H1 (cell line): Measurements from ENCODE around the gene NOS1AP. TPM values are rescaled to one million over a fixed set of nuclear protein-coding genes. Genes with fewer than 3 reads are reported as not detected.

Experiments used
- CTCF ChIA-PET: fragments of 300-600 bp; sonication (Branson Sonifier 250); formaldehyde crosslinking; loops from one replicate; lab custom pipeline; 2021; ENCODE audit not compliant: partially characterized antibody; lab: Charles Lee
- POLR2A ChIA-PET: fragments of 300-600 bp; sonication (Branson Sonifier 250); formaldehyde crosslinking; loops from one replicate; lab custom pipeline; 2021; ENCODE audit warnings: inconsistent platforms; ENCODE audit not compliant: partially characterized antibody; lab: Charles Lee
- DNase-seq, 2 experiments: peaks; one replicate each; pipeline versions ENCODE4 v3.0.0 to v3.0.0-alpha.2; 2010 to 2022; ENCODE audit warnings: low spot score in 2 of 2, low read depth in 1 of 2, mixed read lengths in 1 of 2
- FAIRE-seq: peaks from 2 replicates; lab custom pipeline; 2011; peaks lifted over from hg19 to GRCh38; lab: Jason Lieb, UNC
- H2AFZ ChIP-seq: 2 replicates; pipeline ENCODE4 v1.8.1; 2012; ENCODE audit warnings: low read length, inconsistent platforms
- H2AK5ac ChIP-seq: 2 replicates; pipeline ENCODE4 v1.6.1; 2013; ENCODE audit warnings: low read depth, low read length
- H2BK120ac ChIP-seq: replicated peaks from 2 replicates; pipeline ENCODE3; 2013; ENCODE audit warnings: low read depth, low read length, inconsistent platforms
- H2BK12ac ChIP-seq: 2 replicates; pipeline ENCODE4 v1.6.1; 2013; ENCODE audit warnings: low read depth, low read length
- H2BK15ac ChIP-seq: 2 replicates; pipeline ENCODE4 v1.6.1; 2013; ENCODE audit warnings: low read length
- H2BK20ac ChIP-seq: 2 replicates; pipeline ENCODE4 v1.6.1; 2013; ENCODE audit warnings: low read length
- H2BK5ac ChIP-seq: 2 replicates; pipeline ENCODE4 v1.6.1; 2013; ENCODE audit warnings: low read depth, low read length
- H3K14ac ChIP-seq: 2 replicates; pipeline ENCODE4 v1.6.1; 2013; ENCODE audit warnings: inconsistent platforms; ENCODE audit not compliant: insufficient read length
- H3K18ac ChIP-seq: 2 replicates; pipeline ENCODE4 v1.6.1; 2013; ENCODE audit warnings: low read length; ENCODE audit errors: extremely low read depth
- H3K23ac ChIP-seq: 2 replicates; pipeline ENCODE4 v1.6.1; 2013; ENCODE audit warnings: inconsistent platforms; ENCODE audit not compliant: insufficient read length
- H3K23me2 ChIP-seq: 2 replicates; pipeline ENCODE4 v1.6.1; 2013; ENCODE audit warnings: low read depth, low read length
- H3K27ac ChIP-seq: 2 replicates; pipeline ENCODE4 v1.6.1; 2011; ENCODE audit warnings: low read depth, low read length, inconsistent platforms
- H3K27me3 ChIP-seq, 4 experiments: replicated peaks in 1 of 4; 1 replicate in 1 of 4; 2 replicates in 3 of 4; pipeline versions ENCODE4 v1.6.1 to v1.8.1; 2011 to 2013; ENCODE audit warnings: low read length in 3 of 4, mild to moderate bottlenecking in 3 of 4, inconsistent platforms in 2 of 4, mixed read lengths in 2 of 4, moderate library complexity in 1 of 4; ENCODE audit not compliant: control insufficient read depth in 3 of 4, insufficient read depth in 3 of 4; ENCODE audit errors: extremely low read depth in 1 of 4
- H3K36me3 ChIP-seq, 4 experiments: 2 replicates each; pipeline versions ENCODE4 v1.6.1 to v1.8.1; 2011 to 2013; ENCODE audit warnings: mild to moderate bottlenecking in 4 of 4, low read length in 3 of 4, moderate library complexity in 2 of 4, control low read depth in 1 of 4, inconsistent platforms in 1 of 4; ENCODE audit not compliant: insufficient read depth in 4 of 4, control insufficient read depth in 2 of 4
- H3K4ac ChIP-seq: replicated peaks from 2 replicates; pipeline ENCODE3; 2013; ENCODE audit warnings: low read length, low read depth, mixed read lengths, inconsistent platforms; ENCODE audit not compliant: insufficient read length
- H3K4me1 ChIP-seq, 4 experiments: replicated peaks in 1 of 4; 1 replicate in 1 of 4; 2 replicates in 3 of 4; pipeline versions ENCODE4 v1.6.1 to v1.8.1; 2011 to 2013; ENCODE audit warnings: low read length in 3 of 4, inconsistent platforms in 2 of 4, mixed read lengths in 1 of 4; ENCODE audit not compliant: insufficient read depth in 4 of 4, control insufficient read depth in 3 of 4
- H3K4me2 ChIP-seq, 2 experiments: 2 replicates each; pipeline versions ENCODE4 v1.6.1 to v1.8.1; 2011 to 2013; ENCODE audit warnings: low read depth in 2 of 2, low read length in 2 of 2, control low read depth in 1 of 2, inconsistent platforms in 1 of 2, mild to moderate bottlenecking in 1 of 2; ENCODE audit not compliant: insufficient read depth in 1 of 2
- H3K4me3 ChIP-seq, 4 experiments: fragments of 200-600, 300-600 bp in 1 of 4; sonication (generic), shearing (Covaris generic), sonication (Bioruptor Twin) in 1 of 4; 2 replicates each; pipeline versions ENCODE4 v1.5.1 to v1.8.1; 2011 to 2016; ENCODE audit warnings: low read length in 4 of 4, low read depth in 3 of 4, control low read depth in 2 of 4, inconsistent platforms in 2 of 4, mild to moderate bottlenecking in 2 of 4, mixed read lengths in 1 of 4, moderate library complexity in 1 of 4; ENCODE audit not compliant: insufficient read depth in 2 of 4; ENCODE audit errors: extremely low read depth in 1 of 4
- H3K56ac ChIP-seq: replicated peaks from 2 replicates; pipeline ENCODE3; 2013; ENCODE audit warnings: low read depth, mild to moderate bottlenecking, mixed read lengths, low read length, inconsistent platforms; ENCODE audit not compliant: insufficient read length
- H3K79me1 ChIP-seq: 2 replicates; pipeline ENCODE4 v1.6.1; 2013; ENCODE audit warnings: low read depth, low read length, control low read depth
- H3K79me2 ChIP-seq, 2 experiments: 2 replicates each; pipeline versions ENCODE4 v1.6.1 to v1.8.1; 2012 to 2013; ENCODE audit warnings: low read length in 2 of 2, mild to moderate bottlenecking in 2 of 2, inconsistent platforms in 1 of 2; ENCODE audit not compliant: insufficient read depth in 2 of 2, control insufficient read depth in 1 of 2
- H3K9ac ChIP-seq, 4 experiments: replicated peaks in 1 of 4; 1 replicate in 1 of 4; 2 replicates in 3 of 4; pipeline versions ENCODE4 v1.6.1 to v1.8.1; 2011 to 2013; ENCODE audit warnings: low read depth in 3 of 4, low read length in 3 of 4, control low read depth in 2 of 4, mild to moderate bottlenecking in 2 of 4, moderate library complexity in 2 of 4, inconsistent platforms in 1 of 4; ENCODE audit errors: extremely low read depth in 1 of 4
- H3K9me3 ChIP-seq, 2 experiments: 2 replicates each; pipeline versions ENCODE4 v1.6.1 to v1.8.1; 2012 to 2013; ENCODE audit warnings: mild to moderate bottlenecking in 2 of 2, moderate library complexity in 2 of 2, control low read depth in 1 of 2, inconsistent platforms in 1 of 2, low read depth in 1 of 2, low read length in 1 of 2, mixed read lengths in 1 of 2; ENCODE audit not compliant: insufficient read depth in 2 of 2
- H4K20me1 ChIP-seq, 2 experiments: replicated peaks in 1 of 2; 2 replicates each; pipeline versions ENCODE3 to v1.8.1; 2011 to 2013; ENCODE audit warnings: inconsistent platforms in 2 of 2, low read length in 2 of 2, mild to moderate bottlenecking in 1 of 2; ENCODE audit not compliant: insufficient read depth in 2 of 2, control insufficient read depth in 1 of 2
- H4K5ac ChIP-seq: 2 replicates; pipeline ENCODE4 v1.6.1; 2013; ENCODE audit warnings: low read length, low read depth, mixed read lengths, inconsistent platforms; ENCODE audit not compliant: insufficient read length
- H4K8ac ChIP-seq: 2 replicates; pipeline ENCODE4 v1.8.0; 2013; ENCODE audit warnings: mild to moderate bottlenecking, moderate library complexity, low read length, inconsistent platforms; ENCODE audit not compliant: insufficient read depth; ENCODE audit errors: extremely low read depth
- H4K91ac ChIP-seq: replicated peaks from 2 replicates; pipeline ENCODE3; 2013; ENCODE audit warnings: low read length, mixed read lengths, inconsistent platforms; ENCODE audit not compliant: insufficient read length
- BACH1 ChIP-seq: IDR thresholded peaks from 2 replicates; pipeline ENCODE4 v1.6.1; 2012; ENCODE audit warnings: low read length, improper control_type of control experiment
- CBX5 ChIP-seq: fragments of 300-800, 300-1000 bp; sonication (generic); IDR thresholded peaks from 2 replicates; pipeline ENCODE4 v1.7.1; 2016; ENCODE audit warnings: antibody characterized with exemption, low read length, low read depth
- CBX8 ChIP-seq: fragments of 300-800, 300-1000 bp; sonication (generic); IDR thresholded peaks from 2 replicates; pipeline ENCODE4 v1.7.1; 2016; ENCODE audit warnings: low read depth, low read length, borderline replicate concordance
- E2F6 ChIP-seq: IDR thresholded peaks from 2 replicates; pipeline ENCODE4 v1.6.1; 2012; ENCODE audit warnings: inconsistent platforms
- JUN ChIP-seq: IDR thresholded peaks from 2 replicates; pipeline ENCODE4 v1.6.1; 2011; ENCODE audit warnings: low read depth, mild to moderate bottlenecking, improper control_type of control experiment, low read length
- KDM5A ChIP-seq: fragments of 200-600 bp; IDR thresholded peaks from 2 replicates; pipeline ENCODE4 v1.7.1; 2012; ENCODE audit warnings: mild to moderate bottlenecking, low read length, inconsistent platforms, mixed read lengths
- MAFK ChIP-seq: IDR thresholded peaks from 2 replicates; pipeline ENCODE4 v1.6.1; 2012; ENCODE audit warnings: low read depth, mild to moderate bottlenecking, improper control_type of control experiment, low read length
- NANOG ChIP-seq: IDR thresholded peaks from 2 replicates; pipeline ENCODE4 v1.6.1; 2011; ENCODE audit warnings: low read length, low read depth, mild to moderate bottlenecking, inconsistent platforms; ENCODE audit not compliant: insufficient read depth, poor library complexity, severe bottlenecking
- POU5F1 ChIP-seq: IDR thresholded peaks from 2 replicates; pipeline ENCODE4 v1.6.1; 2011; ENCODE audit warnings: low read depth, mild to moderate bottlenecking, low read length, moderate library complexity
- RNF2 ChIP-seq: fragments of 200-900, 300-1000 bp; sonication (generic); IDR thresholded peaks from 2 replicates; pipeline ENCODE4 v1.7.1; 2016; ENCODE audit warnings: borderline replicate concordance, low read depth, mild to moderate bottlenecking, antibody characterized with exemption, low read length; ENCODE audit not compliant: poor library complexity, severe bottlenecking; ENCODE audit errors: missing control alignments
- SIX5 ChIP-seq: IDR thresholded peaks from 2 replicates; pipeline ENCODE4 v1.6.1; 2011; ENCODE audit warnings: mild to moderate bottlenecking, low read depth, low read length
- SP2 ChIP-seq: IDR thresholded peaks from 2 replicates; pipeline ENCODE4 v1.6.1; 2012; ENCODE audit warnings: mild to moderate bottlenecking, low read length, inconsistent platforms
- YY1 ChIP-seq: IDR thresholded peaks from 2 replicates; pipeline ENCODE4 v1.6.1; 2011; ENCODE audit warnings: low read depth, mild to moderate bottlenecking, low read length
- ZNF274 ChIP-seq: IDR thresholded peaks from 2 replicates; pipeline ENCODE4 v1.7.0; 2012; ENCODE audit warnings: low read length, borderline replicate concordance; ENCODE audit errors: extremely low read depth
- polyA plus RNA-seq, 7 experiments: library from polyadenylated mRNA; depleted of rRNA in 3 of 7; stranded (reverse) in 5 of 7; unstranded in 2 of 7; fragments of >200 nt in 5 of 7; fragments of 200-250 nt in 2 of 7; gene quantifications; 1 replicate in 5 of 7; 2 replicates in 1 of 7; 4 replicates in 1 of 7; pipeline versions ENCODE4 v1.2.1 to v1.2.3, GENCODE V29; 2011 to 2013; ENCODE audit warnings: missing spikeins in 2 of 7, mixed read lengths in 2 of 7
- total RNA-seq: library from RNA; stranded (reverse); fragmentation: NEBNext Ultra II Directional; extraction: Animal tissue kit (Norgen Biotek cat#: 25700); gene quantifications from 2 replicates; pipeline ENCODE4 v1.2.1, GENCODE V29; 2021
- TF ChIP-seq, protein P1 (sequence below): IDR thresholded peaks from 2 replicates; pipeline ENCODE4 v1.6.1; 2012; ENCODE audit warnings: inconsistent platforms

The NOS1AP gene
- total and polyA plus RNA-seq, 2 of the 8 experiments (the other 6 are each of a cell fraction or from before 2014, with no cell fraction given) = 2.4 to 12.1 TPM

GRCh38 chr1:162299018-162299417, 229.5 kb downstream of the NOS1AP start:
- ChIA-PET POLR2A (interaction anchor here (0.9 to 1.4 kb wide), 2 partner anchors 10 to 121 kb away, joined by 3 to 4 read pairs; no protein-coding TSS in a partner anchor), CTCF (interaction anchor here (1.0 to 1.4 kb wide), 2 partner anchors 92 to 148 kb away, joined by 3 read pairs; no protein-coding TSS in a partner anchor)
- H3K18ac ChIP-seq = no peak overlapping the region
- no peak overlapping the region for H3K4ac ChIP-seq
- no peak overlapping the region for H2BK5ac ChIP-seq
- no peak overlapping the region for H3K27ac ChIP-seq
- peaks cover 0 to 9% (median 6%) of the 10 kb centered on the region in 4 experiments; a peak in 5 of 7 replicates for H3K4me1 ChIP-seq
- H3K79me1 ChIP-seq = no peaks in the 10 kb centered on the region
- no peak overlapping the region for H4K8ac ChIP-seq
- no peaks in the 10 kb centered on the region for H3K9me3 ChIP-seq
- H2AK5ac ChIP-seq = no peak overlapping the region
- no peak overlapping the region for H2AFZ ChIP-seq
- H3K14ac ChIP-seq = no peak overlapping the region
- H4K20me1 ChIP-seq = peaks cover 0 to 1% of the 10 kb centered on the region in 2 experiments
- no peak overlapping the region for H2BK12ac ChIP-seq
- DNase-seq (no peak), FAIRE-seq (no peak)
- no peak overlapping the region for H3K23ac ChIP-seq
- H3K23me2 ChIP-seq = no peaks in the 10 kb centered on the region
- H4K5ac ChIP-seq = no peak overlapping the region
- H4K91ac ChIP-seq = no peak overlapping the region
- H3K4me2 ChIP-seq = no peak overlapping the region
- H3K27me3 ChIP-seq = no peaks in the 10 kb centered on the region
- no peak for TF ChIP-seq JUN
- no peak for TF ChIP-seq RNF2
- TF ChIP-seq ZNF274 = no peak
- no peak for TF ChIP-seq CBX5
- TF ChIP-seq KDM5A = no peak
- no peak for TF ChIP-seq BACH1
- TF ChIP-seq, protein P1, sequence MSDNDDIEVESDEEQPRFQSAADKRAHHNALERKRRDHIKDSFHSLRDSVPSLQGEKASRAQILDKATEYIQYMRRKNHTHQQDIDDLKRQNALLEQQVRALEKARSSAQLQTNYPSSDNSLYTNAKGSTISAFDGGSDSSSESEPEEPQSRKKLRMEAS = no peak
- TF ChIP-seq SP2 = no peak
- TF ChIP-seq SIX5 = no peak
- no peak for TF ChIP-seq POU5F1
- TF ChIP-seq YY1 = no peak
- TF ChIP-seq NANOG = no peak
- no peak for TF ChIP-seq MAFK
- no peak for TF ChIP-seq CBX8
- no peak for TF ChIP-seq E2F6
- H3K56ac ChIP-seq = no peak overlapping the region
- H2BK20ac ChIP-seq = no peak overlapping the region
- no peaks in the 10 kb centered on the region for H3K36me3 ChIP-seq
- no peaks in the 10 kb centered on the region for H3K79me2 ChIP-seq
- H3K9ac ChIP-seq = no peak overlapping the region
- no peak overlapping the region for H2BK120ac ChIP-seq
- H2BK15ac ChIP-seq = no peak overlapping the region
- no peak overlapping the region for H3K4me3 ChIP-seq
